Embryonic facial prominence (tissue), 1 donor: ENCODE results near the gene TIMM10.

Experiments used
- DNase-seq: peaks from one replicate; pipeline ENCODE4 v3.0.0-alpha.2; 2016; ENCODE audit errors: extremely low spot score

Gene TIMM10

GRCh38 chr11:57484141-57484710, 46.3 kb downstream of the TIMM10 start:
- no peak for DNase-seq

- DNase-seq, result no peak
Observed at GRCh38 chr11:57483562-57483918, 47.0 kb downstream of the TIMM10 start.

GRCh38 chr11:57482782-57483561, 47.6 kb downstream of the TIMM10 start:
- DNase-seq, result no peak

GRCh38 chr11:57481915-57482781, 48.4 kb downstream of the TIMM10 start:
- DNase-seq, result no peak

- no peak for DNase-seq
Observed at GRCh38 chr11:57481315-57481714, 49.2 kb downstream of the TIMM10 start.

- no peak for DNase-seq
Observed at GRCh38 chr11:57480409-57481137, 50.0 kb downstream of the TIMM10 start.

GRCh38 chr11:57479911-57480310, 50.6 kb downstream of the TIMM10 start:
- no peak for DNase-seq

- DNase-seq, result no peak
Observed at GRCh38 chr11:57479021-57479663, 51.4 kb downstream of the TIMM10 start.
